ENCODE data around the gene PSTPIP1.
A peak's percentile ranks its signal among the peaks of the same experiment; 100 is the strongest.

GRCh38 chr15:77070495-77071304 is 75.8 kb downstream of the PSTPIP1 start, which contains the start of gene TSPAN3:
- TF ChIP-seq SUZ12 (IDR thresholded peaks at IDR 0.05; ENCODE audit: low read depth, low read length) (no peak), FOSL1 (CRISPR knock-in tag; IDR thresholded peaks at IDR 0.05; ENCODE audit: borderline replicate concordance) (no peak), AKAP8 (CRISPR knock-in tag; IDR thresholded peaks at IDR 0.05) (no peak), HNF1A (IDR thresholded peaks at IDR 0.05; ENCODE audit: low read depth) (no peak), HNF1A (CRISPR knock-in tag; IDR thresholded peaks at IDR 0.05; ENCODE audit: borderline replicate concordance) (no peak), EZH2 (conservative IDR thresholded peaks at IDR 0.05; ENCODE audit: low read depth, low read length) (no peak), ATF1 (CRISPR knock-in tag; IDR thresholded peaks at IDR 0.05) (no peak), GPN1 (CRISPR knock-in tag; IDR thresholded peaks at IDR 0.05; ENCODE audit: borderline replicate concordance) (no peak), KDM2A (CRISPR knock-in tag; IDR thresholded peaks at IDR 0.05; ENCODE audit: borderline replicate concordance, low read depth) (peak; percentile 31; the same call in 1 of the 2 replicates), HOMEZ (CRISPR knock-in tag; IDR thresholded peaks at IDR 0.05; ENCODE audit: low read depth) (peak; percentile 19; the same call in 1 of the 2 replicates), ZBTB4 (CRISPR knock-in tag; IDR thresholded peaks at IDR 0.05; ENCODE audit: borderline replicate concordance) (no peak), ZNF766 (CRISPR knock-in tag; IDR thresholded peaks at IDR 0.05; ENCODE audit: borderline replicate concordance) (no peak), FOXP4 (CRISPR knock-in tag; IDR thresholded peaks at IDR 0.05) (no peak), PLSCR1 (CRISPR knock-in tag; IDR thresholded peaks at IDR 0.05; ENCODE audit: borderline replicate concordance) (no peak)

All from HepG2 (cell line).